ENCODE data around the gene GPR39.
"Not testable (repeated sequence)": the region's sequence is repeated elsewhere in the genome, so short reads cannot be mapped to it uniquely, and the experiment has no call there.

Gene GPR39

GRCh38 chr2:132391378-132391777, 25.2 kb upstream of the GPR39 start:
- in situ Hi-C loops (cut with MboI; ENCODE audit: low pct_unique_long_range_greater_than_20kb, low sequenced_read_pairs, unreplicated experiment): no loop called here
- DNase-seq (ENCODE audit: low spot score): no peak
- no peak for TF ChIP-seq CTCF (IDR thresholded peaks at IDR 0.05; ENCODE audit: extremely low read depth, insufficient read depth, missing control alignments)

GRCh38 chr2:132392221-132392620, 24.4 kb upstream of the GPR39 start:
- TF ChIP-seq CTCF (IDR thresholded peaks at IDR 0.05; ENCODE audit: extremely low read depth, insufficient read depth, missing control alignments): no peak
- in situ Hi-C loops (cut with MboI; ENCODE audit: low pct_unique_long_range_greater_than_20kb, low sequenced_read_pairs, unreplicated experiment): no loop called here
- no peak for DNase-seq (ENCODE audit: low spot score)

GRCh38 chr2:132392879-132393278, 23.7 kb upstream of the GPR39 start:
- no peak for DNase-seq (ENCODE audit: low spot score)
- in situ Hi-C loops (cut with MboI; ENCODE audit: low pct_unique_long_range_greater_than_20kb, low sequenced_read_pairs, unreplicated experiment): no loop called here

DNA sequence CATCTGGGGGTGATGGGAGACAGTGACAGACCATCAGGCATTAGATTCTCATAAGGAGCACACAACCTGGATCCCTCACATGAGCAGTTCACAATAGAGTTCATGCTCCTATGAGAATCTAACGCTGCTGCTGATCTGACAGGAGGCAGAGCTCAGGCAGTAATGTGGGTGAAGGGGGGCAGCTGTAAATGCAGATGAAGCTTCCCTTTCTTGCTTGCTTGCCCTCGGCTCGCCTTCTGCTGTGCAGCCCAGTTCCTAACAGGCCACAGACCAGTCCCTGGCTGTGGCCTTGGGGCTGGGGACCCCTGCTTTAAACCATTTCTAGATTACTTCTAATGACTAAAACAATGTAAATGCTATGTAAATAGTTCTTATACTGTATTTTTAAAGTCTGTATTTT, 19.6 kb upstream of the GPR39 start:
- DNase-seq (ENCODE audit: low spot score); in situ Hi-C loops (cut with MboI; ENCODE audit: low pct_unique_long_range_greater_than_20kb, low sequenced_read_pairs, unreplicated experiment): not testable (repeated sequence)

More at GRCh38 chr2:132392879-132393278, 23.7 kb upstream of the GPR39 start:
- TF ChIP-seq CTCF (IDR thresholded peaks at IDR 0.05; ENCODE audit: extremely low read depth, insufficient read depth, missing control alignments): no peak

DNA sequence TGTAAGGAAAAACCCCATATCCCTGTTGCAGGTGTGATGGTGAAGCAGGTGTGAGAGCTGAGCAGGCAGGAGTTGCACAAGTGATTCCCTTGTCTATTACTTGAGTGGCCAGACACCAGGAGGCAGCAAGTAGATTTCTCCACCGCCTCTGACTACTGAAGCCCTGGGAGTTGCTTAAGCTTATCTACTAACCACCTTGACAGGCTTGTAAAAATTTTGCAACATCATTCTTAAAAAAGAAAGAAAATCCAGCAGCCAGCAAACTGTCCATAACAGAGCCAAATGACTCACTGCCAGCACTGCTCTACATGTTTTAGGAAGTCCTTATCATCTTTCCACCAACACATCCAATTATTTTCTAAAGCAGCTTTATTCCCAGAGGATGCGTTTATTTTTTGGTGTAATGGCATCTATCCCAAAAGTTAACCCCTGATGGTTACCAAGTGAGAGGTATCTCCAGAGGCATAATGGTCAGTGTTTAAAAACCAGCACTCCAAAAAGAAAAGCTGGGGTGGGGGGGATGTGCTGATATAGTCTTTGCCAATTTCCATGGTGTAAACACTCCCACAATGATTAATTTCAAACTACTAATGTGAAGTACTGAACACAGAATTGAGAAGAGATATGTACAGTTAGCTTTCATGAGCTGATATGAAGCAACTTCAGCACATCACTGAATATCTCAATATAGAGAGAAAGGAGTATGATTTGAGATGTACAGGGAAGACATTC, 16.3 kb upstream of the GPR39 start:
- no peak for DNase-seq (ENCODE audit: low spot score)
- in situ Hi-C loops (cut with MboI; ENCODE audit: low pct_unique_long_range_greater_than_20kb, low sequenced_read_pairs, unreplicated experiment): no loop called here
- no peak for TF ChIP-seq CTCF (IDR thresholded peaks at IDR 0.05; ENCODE audit: extremely low read depth, insufficient read depth, missing control alignments)

GRCh38 chr2:132400901-132401240, 15.7 kb upstream of the GPR39 start:
- no peak for TF ChIP-seq CTCF (IDR thresholded peaks at IDR 0.05; ENCODE audit: extremely low read depth, insufficient read depth, missing control alignments)
- in situ Hi-C loops (cut with MboI; ENCODE audit: low pct_unique_long_range_greater_than_20kb, low sequenced_read_pairs, unreplicated experiment): no loop called here
- DNase-seq (ENCODE audit: low spot score): no peak

GRCh38 chr2:132401326-132401725, 15.3 kb upstream of the GPR39 start:
- in situ Hi-C loops (cut with MboI; ENCODE audit: low pct_unique_long_range_greater_than_20kb, low sequenced_read_pairs, unreplicated experiment): no loop called here
- no peak for TF ChIP-seq CTCF (IDR thresholded peaks at IDR 0.05; ENCODE audit: extremely low read depth, insufficient read depth, missing control alignments)

More at GRCh38 chr2:132401326-132401725, 15.3 kb upstream of the GPR39 start:
- no peak for DNase-seq (ENCODE audit: low spot score)

Measured in GM13977 (cell line).